GM12891 (cell line): ENCODE measurements around the gene PDZD2.

ENCODE experiments used
- DNase-seq: peaks from one replicate; pipeline ENCODE4 v3.0.0; 2011; ENCODE audit warnings: low spot score; ENCODE audit not compliant: insufficient read length
- FAIRE-seq: peaks from 2 replicates; lab custom pipeline; 2011; peaks lifted over from hg19 to GRCh38; lab: Jason Lieb, UNC
- PAX5 ChIP-seq: IDR thresholded peaks from 2 replicates; pipeline ENCODE4 v1.6.1; 2011; ENCODE audit warnings: low read length, moderate library complexity, mild to moderate bottlenecking; ENCODE audit not compliant: insufficient read depth, severe bottlenecking
- POLR2A ChIP-seq: IDR thresholded peaks from 2 replicates; pipeline ENCODE4 v1.6.1; 2011; ENCODE audit warnings: low read depth, low read length, control low read depth
- POLR2AphosphoS5 ChIP-seq: IDR thresholded peaks from 2 replicates; pipeline ENCODE4 v1.6.1; 2011; ENCODE audit warnings: low read depth, low read length, control low read depth
- POU2F2 ChIP-seq: IDR thresholded peaks from 2 replicates; pipeline ENCODE4 v1.6.1; 2011; ENCODE audit warnings: low read depth, mild to moderate bottlenecking, control low read depth, low read length, moderate library complexity
- SPI1 ChIP-seq: IDR thresholded peaks from 2 replicates; pipeline ENCODE4 v1.6.1; 2011; ENCODE audit warnings: low read depth, low read length, control low read depth
- TAF1 ChIP-seq: IDR thresholded peaks from 2 replicates; pipeline ENCODE4 v1.6.1; 2011; ENCODE audit warnings: low read depth, low read length, control low read depth

Gene PDZD2

DNA sequence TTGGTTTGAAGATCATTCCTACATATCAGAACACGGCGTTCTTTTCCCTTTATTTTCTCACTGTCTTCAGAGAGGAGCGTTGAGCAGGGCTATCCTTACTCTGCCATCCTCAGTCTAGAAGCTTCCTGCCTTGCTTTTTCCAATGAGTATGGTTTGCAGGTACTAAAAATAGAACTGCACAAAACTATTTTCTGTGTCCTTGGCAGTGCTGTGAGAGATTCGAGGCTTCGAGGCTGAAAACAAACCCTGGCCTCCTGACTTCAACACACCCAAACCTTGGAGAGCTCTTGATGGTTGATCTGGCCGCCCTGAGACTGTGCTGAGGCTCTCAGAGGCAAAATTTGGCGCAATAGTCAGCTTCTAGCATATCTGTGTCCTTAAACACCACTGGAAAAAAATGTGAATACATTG is 456.3 kb downstream of the PDZD2 start:
- no peak for DNase-seq
- FAIRE-seq, result no peak
- TF ChIP-seq SPI1 (no peak), POU2F2 (no peak), TAF1 (no peak), PAX5 (no peak), POLR2A (no peak), POLR2AphosphoS5 (no peak)

DNA sequence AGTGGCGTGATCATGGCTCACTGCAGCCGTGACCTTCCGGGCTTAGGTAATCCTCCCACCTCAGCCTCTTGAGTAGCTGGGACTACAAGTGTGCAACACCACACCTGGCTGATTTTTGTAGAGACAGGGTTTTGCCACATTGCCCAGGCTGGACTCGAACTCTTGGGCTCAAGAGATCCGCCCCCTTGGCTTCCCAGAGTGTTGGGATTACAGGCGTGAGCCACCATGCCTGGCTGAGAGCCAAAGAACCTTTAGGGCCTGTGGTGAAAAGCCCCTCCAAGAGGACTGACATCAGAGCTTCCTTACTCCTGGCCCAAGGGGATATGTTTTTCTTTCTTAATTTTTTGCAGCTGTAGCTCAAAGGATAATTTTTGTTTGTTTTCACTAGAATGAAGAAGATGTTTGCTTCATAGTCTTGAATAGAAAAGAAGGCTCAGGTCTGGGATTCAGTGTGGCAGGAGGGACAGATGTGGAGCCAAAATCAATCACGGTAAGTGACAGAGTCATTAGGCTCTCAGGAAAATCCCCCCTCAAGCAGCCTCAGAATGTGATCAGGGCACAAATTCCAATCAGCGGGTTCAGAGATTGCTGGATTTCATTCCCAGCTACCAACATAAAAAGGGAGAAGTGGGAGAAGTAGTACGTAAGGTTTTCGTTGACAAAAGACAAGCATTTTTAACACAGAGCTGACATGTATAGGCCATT is 458.1 kb downstream of the PDZD2 start:
- no peak for DNase-seq
- TF ChIP-seq POU2F2, result no peak
- FAIRE-seq, result no peak

DNA sequence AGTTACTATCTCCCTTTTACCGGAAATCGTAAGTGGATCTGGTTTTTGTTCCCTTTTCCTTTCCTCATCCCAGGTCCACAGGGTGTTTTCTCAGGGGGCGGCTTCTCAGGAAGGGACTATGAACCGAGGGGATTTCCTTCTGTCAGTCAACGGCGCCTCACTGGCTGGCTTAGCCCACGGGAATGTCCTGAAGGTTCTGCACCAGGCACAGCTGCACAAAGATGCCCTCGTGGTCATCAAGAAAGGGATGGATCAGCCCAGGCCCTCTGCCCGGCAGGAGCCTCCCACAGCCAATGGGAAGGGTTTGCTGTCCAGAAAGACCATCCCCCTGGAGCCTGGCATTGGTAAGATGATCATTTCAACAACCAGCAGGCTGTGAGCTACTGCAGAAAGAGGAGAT is 459.4 kb downstream of the PDZD2 start:
- FAIRE-seq (no peak), DNase-seq (no peak)
- TF ChIP-seq TAF1 (no peak), POLR2A (no peak), POLR2AphosphoS5 (no peak), PAX5 (no peak), POU2F2 (no peak), SPI1 (no peak)

DNA sequence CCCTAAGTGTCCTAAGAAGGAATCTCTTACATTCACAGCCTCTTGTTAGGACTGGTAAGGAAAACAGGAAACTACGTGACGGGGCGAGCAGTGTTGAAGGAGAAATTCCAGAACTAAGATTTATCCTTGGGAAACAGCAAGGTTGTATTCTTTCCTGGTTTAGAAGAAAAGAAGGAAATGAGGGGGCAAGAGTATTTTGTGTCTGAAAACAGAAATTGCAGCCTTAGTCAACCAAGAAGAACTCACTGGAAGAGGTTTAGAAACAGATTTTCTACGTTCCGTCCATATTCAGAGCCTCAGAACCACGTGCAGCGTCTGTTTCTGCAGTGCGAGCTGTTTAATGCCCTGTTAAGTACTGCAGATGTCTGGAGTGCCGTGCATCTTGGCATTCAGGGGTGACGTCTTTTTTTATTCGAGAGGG is 460.0 kb downstream of the PDZD2 start:
- DNase-seq (no peak), FAIRE-seq (no peak)
- TF ChIP-seq POU2F2 (no peak), TAF1 (no peak), POLR2AphosphoS5 (no peak), POLR2A (no peak), SPI1 (no peak), PAX5 (no peak)

DNA sequence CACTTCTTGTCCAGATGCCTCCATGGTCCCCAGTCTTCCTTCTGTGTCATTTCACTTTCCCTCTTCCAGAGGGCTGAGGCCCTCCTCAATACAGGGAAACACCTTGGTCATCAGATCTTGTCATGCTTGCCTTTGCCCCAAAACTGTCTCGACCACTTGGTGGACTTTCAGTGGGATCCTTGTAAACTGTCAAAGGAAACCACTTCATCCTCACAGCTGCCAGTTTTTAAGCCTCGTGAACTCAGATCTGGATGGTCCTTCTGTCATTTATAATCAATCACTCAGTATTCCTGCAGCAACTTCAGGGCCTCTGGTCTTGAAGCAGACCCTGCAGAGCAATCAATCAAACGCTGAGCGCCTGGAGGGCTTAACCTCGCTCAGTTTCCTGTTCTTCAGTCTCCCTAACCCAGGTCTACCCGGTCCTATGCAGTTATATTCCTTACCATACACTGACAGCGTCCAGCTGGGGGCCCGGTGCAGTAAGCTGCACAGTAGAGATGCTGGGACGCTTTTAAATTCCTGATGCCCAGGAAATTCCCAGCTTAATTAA is 460.6 kb downstream of the PDZD2 start:
- FAIRE-seq (no peak), DNase-seq (no peak)
- TF ChIP-seq TAF1 (no peak), SPI1 (no peak), POLR2AphosphoS5 (no peak), POU2F2 (no peak), PAX5 (no peak), POLR2A (no peak)

DNA sequence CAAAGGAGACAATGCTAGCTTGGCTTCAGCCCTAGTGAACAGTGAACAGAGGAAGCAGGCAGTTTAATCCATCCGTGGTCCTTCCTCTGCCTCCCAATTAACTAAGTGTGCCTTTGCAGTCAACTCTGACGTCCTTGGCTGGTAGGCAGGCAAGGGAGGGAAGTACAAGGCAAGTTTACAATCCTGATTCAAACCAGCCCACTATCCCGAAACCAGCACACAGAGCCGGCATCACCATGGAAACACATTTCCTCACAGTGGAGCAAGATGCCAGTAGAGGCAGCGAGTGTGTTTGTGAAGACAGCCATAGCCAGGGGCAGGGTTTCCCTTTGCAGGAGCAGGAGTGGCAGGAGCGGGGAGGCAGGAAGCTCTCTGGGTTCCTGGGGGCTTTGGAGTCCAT is 461.3 kb downstream of the PDZD2 start:
- no peak for DNase-seq
- FAIRE-seq, result no peak
- TF ChIP-seq PAX5, result no peak
- no peak for TF ChIP-seq POU2F2
- no peak for TF ChIP-seq POLR2A
- no peak for TF ChIP-seq SPI1
- no peak for TF ChIP-seq POLR2AphosphoS5

DNA sequence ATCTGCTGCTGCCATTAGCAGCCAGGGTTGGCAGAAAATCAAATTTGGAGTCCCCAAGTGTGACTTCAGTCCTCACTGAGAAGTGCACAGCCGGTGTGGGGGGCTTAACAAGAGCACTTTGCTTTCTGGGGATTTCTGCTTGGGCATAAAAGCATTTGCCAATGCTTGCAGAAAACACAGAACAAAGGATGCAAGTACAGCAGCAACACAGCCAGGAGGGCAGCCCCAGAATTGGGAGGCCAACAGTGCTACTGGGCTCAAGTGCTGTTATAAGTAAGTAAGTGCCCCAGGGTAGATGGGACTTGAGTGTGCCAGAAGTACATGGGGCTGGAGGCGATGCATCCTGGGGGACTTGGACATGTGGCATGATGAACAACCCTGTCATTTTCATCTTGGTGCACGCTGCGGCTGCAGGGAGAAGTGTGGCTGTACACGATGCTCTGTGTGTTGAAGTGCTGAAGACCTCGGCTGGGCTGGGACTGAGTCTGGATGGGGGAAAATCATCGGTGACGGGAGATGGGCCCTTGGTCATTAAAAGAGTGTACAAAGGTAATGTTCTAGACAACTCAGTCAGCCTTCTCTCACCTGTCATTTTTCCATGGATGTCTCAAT is 461.9 kb downstream of the PDZD2 start:
- TF ChIP-seq POU2F2 (no peak), PAX5 (no peak), POLR2AphosphoS5 (no peak), TAF1 (no peak), SPI1 (no peak), POLR2A (no peak)
- no peak for FAIRE-seq
- DNase-seq, result no peak

DNA sequence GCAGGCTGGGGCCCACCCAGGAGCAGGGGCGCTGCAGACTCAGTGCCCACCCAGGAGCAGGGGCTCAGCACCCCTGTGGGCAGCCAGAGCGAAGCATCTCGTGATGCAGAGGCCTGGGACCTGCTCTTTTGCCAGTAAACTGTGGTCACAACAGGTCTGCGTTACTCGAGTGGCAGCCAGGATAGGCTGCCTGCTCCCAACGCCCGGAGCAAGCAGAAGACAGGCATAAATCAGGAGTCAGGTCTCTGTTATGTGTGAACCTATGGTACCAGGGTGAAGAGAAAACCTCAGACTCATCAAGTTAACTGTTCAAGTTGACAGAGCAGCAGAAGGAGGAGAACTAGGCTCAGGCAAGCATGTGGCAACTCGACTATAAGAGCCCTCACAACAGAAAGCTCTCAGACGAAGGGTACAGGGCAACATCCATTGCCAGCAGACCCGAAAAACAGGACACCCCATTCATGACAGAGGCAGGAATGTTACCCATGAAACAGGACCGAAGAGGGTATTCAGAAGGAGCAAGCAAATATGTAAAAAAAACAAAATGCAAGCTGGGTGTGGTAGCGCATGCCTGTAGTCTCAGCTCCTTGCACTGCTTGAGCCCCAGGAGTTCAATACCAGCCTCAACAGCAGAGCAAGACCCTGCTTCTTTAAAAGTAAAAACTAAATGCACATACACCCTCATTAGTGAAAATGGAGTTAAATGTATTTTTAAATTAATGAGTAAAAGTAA is 463.5 kb downstream of the PDZD2 start:
- no peak for FAIRE-seq
- TF ChIP-seq POLR2A (no peak), TAF1 (no peak), PAX5 (no peak), POLR2AphosphoS5 (no peak), POU2F2 (no peak), SPI1 (no peak)

DNA sequence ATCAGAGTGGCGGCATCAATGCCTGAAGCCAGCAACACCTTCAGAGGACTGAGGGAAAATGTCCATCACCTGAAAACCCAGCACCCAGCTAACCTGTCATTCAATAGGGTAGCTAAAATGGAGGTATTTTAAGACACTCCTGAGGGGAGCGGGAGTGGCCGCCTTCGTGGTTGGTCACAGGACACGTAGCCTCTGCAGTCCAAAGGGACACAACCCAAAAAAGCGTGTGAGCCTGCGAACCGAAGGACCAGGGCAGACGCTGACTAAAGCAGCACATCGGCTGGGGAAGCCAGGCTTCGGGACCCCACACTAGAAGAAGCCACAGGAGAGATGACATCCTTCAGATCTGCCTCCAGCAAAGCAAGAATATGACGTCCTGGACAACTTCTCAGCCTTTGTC is 464.6 kb downstream of the PDZD2 start:
- TF ChIP-seq PAX5 (no peak), SPI1 (no peak), TAF1 (no peak), POU2F2 (no peak), POLR2AphosphoS5 (no peak), POLR2A (no peak)
- no peak for DNase-seq
- no peak for FAIRE-seq

More for the DNA sequence above, 463.5 kb downstream of the PDZD2 start:
- no peak for DNase-seq

DNA sequence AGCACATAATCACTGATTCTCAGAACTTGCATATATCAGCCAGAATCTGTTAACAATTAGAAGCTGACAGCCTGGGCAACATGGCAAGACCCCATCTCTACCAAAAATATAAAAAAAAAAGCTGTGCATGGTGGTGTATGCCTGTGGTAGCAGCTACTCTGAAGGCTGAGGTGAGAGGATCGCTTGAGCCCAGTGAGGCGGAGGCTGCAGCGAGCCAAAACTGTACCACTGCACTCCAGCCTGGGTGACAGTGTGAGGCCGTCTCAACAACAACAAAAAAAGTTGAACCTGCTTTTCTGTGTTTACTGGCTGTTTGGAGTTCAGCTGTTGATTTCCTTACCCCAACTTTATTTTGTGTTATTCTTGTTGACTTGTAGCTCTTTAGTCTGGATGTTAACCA is 468.4 kb downstream of the PDZD2 start:
- DNase-seq (no peak), FAIRE-seq (no peak)
- TF ChIP-seq POU2F2 (no peak), POLR2AphosphoS5 (no peak), SPI1 (no peak)
